Nephron (organoid): ENCODE results near the gene ARID1B.
A peak's percentile ranks its signal among the peaks of the same experiment; 100 is the strongest.

Experiments used
- H3K27ac Mint-ChIP-seq, 3 experiments: 2 replicates each; pipeline ENCODE4 v1.8.0; 2020; ENCODE audit warnings: mixed read lengths in 3 of 3, mild to moderate bottlenecking in 2 of 3, moderate library complexity in 1 of 3
- H3K27me3 Mint-ChIP-seq: 2 replicates; pipeline ENCODE4 v1.8.0; 2021; ENCODE audit warnings: low read depth, mild to moderate bottlenecking, moderate library complexity, mixed read lengths
- H3K36me3 Mint-ChIP-seq: 2 replicates; pipeline ENCODE4 v1.8.0; 2020; ENCODE audit warnings: low read depth, mixed read lengths
- H3K4me1 Mint-ChIP-seq: 2 replicates; pipeline ENCODE4 v1.8.0; 2020; ENCODE audit warnings: mixed read lengths
- H3K4me3 Mint-ChIP-seq, 3 experiments: 2 replicates each; pipeline ENCODE4 v1.8.0; 2020; ENCODE audit warnings: mild to moderate bottlenecking in 3 of 3, mixed read lengths in 3 of 3, moderate library complexity in 2 of 3
- H3K9me3 Mint-ChIP-seq: 2 replicates; pipeline ENCODE4 v1.8.0; 2020; ENCODE audit warnings: mixed read lengths
- TF ChIP-seq, protein P1 (sequence below), 3 experiments: fragments of 200-600 bp; sonication (generic); IDR thresholded peaks; one replicate each; pipeline ENCODE4 v1.5.0; 2021; ENCODE audit warnings: antibody characterized with exemption in 3 of 3; ENCODE audit not compliant: unreplicated experiment in 3 of 3

Gene ARID1B

DNA sequence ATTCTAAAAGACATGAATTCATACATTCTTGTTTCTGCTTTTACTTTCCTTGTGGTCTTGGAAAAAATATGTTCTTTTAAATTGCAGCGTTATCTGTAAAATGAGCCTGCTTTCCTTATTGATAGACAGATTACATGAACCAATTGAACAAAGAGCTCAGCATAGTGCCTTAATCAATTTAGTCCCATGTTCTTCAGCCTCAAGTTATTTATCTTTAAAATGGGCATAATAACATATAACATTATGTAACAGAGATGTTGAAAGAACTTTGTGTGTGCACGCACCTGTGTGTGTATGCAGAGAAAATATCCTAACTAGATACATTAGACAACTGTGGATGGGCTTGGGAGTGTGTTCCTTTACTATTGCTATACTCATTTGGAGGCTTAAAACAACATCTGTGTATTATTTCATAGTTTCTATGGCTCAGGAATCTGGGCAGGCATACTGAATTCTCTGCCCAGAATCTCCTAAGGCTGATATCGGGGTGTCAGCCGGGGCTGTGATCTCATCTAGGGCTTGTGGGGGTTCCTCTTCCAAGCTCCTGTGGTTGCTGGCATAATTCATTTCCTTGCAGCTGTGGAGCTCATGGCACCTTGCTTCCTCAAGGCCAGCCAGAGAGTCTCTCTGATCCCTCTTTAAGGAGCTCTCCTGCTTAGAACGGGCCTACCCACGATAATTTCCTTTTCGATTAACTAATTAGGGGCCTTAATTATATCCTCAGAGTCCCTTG lies 194.1 kb downstream of the ARID1B start:
- H3K36me3 Mint-ChIP-seq = no peaks in the 10 kb centered on the region
- H3K4me1 Mint-ChIP-seq = peaks cover 34% of the 10 kb centered on the region
- H3K27ac Mint-ChIP-seq = no peak overlapping the region
- TF ChIP-seq, protein P1, sequence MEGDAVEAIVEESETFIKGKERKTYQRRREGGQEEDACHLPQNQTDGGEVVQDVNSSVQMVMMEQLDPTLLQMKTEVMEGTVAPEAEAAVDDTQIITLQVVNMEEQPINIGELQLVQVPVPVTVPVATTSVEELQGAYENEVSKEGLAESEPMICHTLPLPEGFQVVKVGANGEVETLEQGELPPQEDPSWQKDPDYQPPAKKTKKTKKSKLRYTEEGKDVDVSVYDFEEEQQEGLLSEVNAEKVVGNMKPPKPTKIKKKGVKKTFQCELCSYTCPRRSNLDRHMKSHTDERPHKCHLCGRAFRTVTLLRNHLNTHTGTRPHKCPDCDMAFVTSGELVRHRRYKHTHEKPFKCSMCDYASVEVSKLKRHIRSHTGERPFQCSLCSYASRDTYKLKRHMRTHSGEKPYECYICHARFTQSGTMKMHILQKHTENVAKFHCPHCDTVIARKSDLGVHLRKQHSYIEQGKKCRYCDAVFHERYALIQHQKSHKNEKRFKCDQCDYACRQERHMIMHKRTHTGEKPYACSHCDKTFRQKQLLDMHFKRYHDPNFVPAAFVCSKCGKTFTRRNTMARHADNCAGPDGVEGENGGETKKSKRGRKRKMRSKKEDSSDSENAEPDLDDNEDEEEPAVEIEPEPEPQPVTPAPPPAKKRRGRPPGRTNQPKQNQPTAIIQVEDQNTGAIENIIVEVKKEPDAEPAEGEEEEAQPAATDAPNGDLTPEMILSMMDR (IDR thresholded peaks at IDR 0.05; ENCODE audit: unreplicated experiment in 3 of 3) = no peak
- H3K4me3 Mint-ChIP-seq = no peak overlapping the region
- H3K9me3 Mint-ChIP-seq = no peaks in the 10 kb centered on the region
- no peaks in the 10 kb centered on the region for H3K27me3 Mint-ChIP-seq

DNA sequence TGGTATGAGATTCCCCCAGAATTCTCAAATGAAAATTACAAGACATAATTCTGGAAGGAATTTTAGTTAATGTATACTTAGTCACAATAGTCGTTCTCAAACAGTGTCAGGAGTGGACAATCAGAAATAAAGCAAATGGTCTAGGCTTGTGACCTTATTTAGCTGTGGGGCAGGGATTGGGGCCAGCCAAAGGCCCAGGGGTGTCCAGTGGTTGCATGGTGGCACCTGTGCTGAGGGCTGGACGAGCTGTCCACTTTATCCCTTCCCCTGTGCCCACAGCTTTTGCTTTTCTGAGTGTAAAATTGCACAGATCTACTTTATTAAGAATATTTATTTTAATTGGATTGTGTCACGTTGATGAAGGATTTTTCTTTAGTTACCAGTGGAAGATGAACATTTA lies 195.0 kb downstream of the ARID1B start:
- H3K36me3 Mint-ChIP-seq = no peaks in the 10 kb centered on the region
- H3K4me3 Mint-ChIP-seq = no peak overlapping the region
- no peaks in the 10 kb centered on the region for H3K27me3 Mint-ChIP-seq
- no peaks in the 10 kb centered on the region for H3K9me3 Mint-ChIP-seq
- H3K27ac Mint-ChIP-seq = no peak overlapping the region
- TF ChIP-seq, protein P1 (IDR thresholded peaks at IDR 0.05; ENCODE audit: unreplicated experiment in 3 of 3) = no peak
- peaks cover 40% of the 10 kb centered on the region for H3K4me1 Mint-ChIP-seq

DNA sequence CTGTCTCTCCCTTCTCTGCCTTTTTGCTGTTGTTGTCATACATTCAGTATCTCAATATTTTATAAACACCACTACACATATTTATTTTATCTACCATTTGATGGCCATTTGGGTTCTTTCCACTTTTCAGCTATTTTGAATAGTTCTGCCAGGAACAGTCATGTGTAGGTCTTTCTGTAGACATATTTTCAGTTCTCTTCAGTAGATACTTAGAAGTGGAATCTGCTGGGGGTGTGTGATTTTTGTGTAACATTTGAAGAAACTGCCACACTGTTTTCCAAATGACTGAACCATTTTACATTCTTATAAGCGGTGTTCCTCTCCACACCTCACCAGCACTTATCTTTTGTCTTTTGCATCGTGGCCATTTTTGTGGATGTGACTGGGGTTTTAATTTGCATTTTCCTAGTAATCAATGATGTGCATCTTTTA lies 197.7 kb downstream of the ARID1B start:
- no peaks in the 10 kb centered on the region for H3K9me3 Mint-ChIP-seq
- H3K27me3 Mint-ChIP-seq = no peaks in the 10 kb centered on the region
- peaks cover 55% of the 10 kb centered on the region for H3K4me1 Mint-ChIP-seq
- no peak overlapping the region for H3K4me3 Mint-ChIP-seq
- TF ChIP-seq, protein P1 (IDR thresholded peaks at IDR 0.05; ENCODE audit: unreplicated experiment in 3 of 3) = no peak
- H3K36me3 Mint-ChIP-seq = no peaks in the 10 kb centered on the region
- H3K27ac Mint-ChIP-seq = no peak overlapping the region

DNA sequence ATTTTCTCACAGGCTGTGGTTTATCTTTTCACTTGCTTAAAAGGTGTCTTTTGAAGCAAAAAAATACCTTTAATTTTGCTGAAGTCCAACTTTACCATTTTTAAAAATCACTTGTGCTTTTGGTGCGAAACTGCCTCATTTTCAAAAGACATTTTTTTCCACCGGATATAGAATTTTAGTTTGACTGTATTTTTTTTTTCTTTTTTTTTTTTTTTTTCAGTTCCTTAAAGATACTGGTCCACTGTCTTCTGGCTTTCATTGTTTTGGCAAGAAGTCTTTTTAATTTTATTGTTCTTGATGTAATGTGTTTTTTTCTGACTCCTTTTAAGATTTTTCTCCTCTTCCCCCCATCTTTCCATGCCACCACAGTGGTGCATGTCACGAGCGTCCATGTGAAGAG lies 198.2 kb downstream of the ARID1B start:
- Mint-ChIP-seq H3K27me3 (no peaks in the 10 kb centered on the region), H3K9me3 (no peaks in the 10 kb centered on the region), H3K36me3 (no peaks in the 10 kb centered on the region), H3K27ac (no peak overlapping the region), H3K4me3 (no peak overlapping the region), H3K4me1 (peaks cover 56% of the 10 kb centered on the region)
- TF ChIP-seq, protein P1 (IDR thresholded peaks at IDR 0.05; ENCODE audit: unreplicated experiment in 3 of 3) = no peak

DNA sequence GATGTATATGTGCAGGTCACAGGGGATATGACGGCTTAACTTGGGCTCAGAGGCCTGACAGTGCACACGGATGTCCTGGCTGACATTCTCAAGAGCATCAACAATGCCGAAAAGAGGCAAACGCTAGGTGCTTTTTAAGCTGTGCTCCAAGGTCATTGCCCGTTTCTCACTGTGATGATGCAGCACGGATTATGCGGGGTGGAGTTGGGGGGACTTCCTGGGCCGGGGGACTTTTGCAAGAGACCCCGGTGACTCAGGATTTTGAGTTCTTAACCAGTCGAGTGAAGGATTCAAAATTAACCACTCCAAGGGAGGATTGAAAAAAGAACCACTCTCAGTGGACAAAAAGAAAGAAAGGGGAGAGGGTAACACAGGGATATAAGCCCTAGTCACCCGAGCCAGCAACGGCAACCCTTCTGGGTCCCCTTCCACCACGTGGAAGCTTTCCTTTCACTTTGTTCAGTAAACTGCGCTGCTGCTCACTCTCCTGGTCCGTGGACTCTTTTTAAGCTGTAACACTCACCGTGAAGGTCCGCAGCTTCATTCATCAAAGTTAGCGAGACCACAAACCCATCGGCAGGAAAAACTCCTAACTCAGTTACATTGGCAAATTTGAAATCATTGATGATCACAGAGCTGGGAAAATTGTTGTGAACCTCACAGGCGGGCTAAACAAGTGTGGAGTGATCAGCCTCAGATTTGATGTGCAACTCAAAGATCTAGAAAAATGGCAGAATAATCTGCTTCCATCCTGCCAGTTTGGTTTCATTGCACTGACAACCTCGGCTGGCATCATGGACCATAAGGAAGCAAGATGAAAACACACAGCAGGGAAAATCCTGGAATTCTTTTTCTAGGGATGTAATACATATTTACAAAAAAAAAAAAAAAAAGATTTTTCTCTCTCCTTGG lies 199.3 kb downstream of the ARID1B start:
- Mint-ChIP-seq H3K4me3 (peak overlapping the region in 1 of 3 experiments; percentile 22), H3K27ac (peak overlapping the region in 1 of 3 experiments; percentile 24), H3K9me3 (no peaks in the 10 kb centered on the region), H3K4me1 (peaks cover 66% of the 10 kb centered on the region), H3K27me3 (no peaks in the 10 kb centered on the region), H3K36me3 (no peaks in the 10 kb centered on the region)
- TF ChIP-seq, protein P1 (IDR thresholded peaks at IDR 0.05; ENCODE audit: unreplicated experiment in 3 of 3) = no peak
